Keratinocyte (primary cell): Measurements from ENCODE around the gene SLC23A2. TPM values are rescaled to one million over a fixed set of nuclear protein-coding genes. Genes with fewer than 3 reads are reported as not detected.

Experiments
- DNase-seq: peaks from one replicate; pipeline ENCODE4 v3.0.0-alpha.2; 2011; ENCODE audit warnings: low read depth, missing footprints, low spot score
- FAIRE-seq: peaks from 2 replicates; lab custom pipeline; 2011; peaks lifted over from hg19 to GRCh38; lab: Jason Lieb, UNC
- H2AFZ ChIP-seq: 2 replicates; pipeline ENCODE4 v1.6.0; 2012; ENCODE audit warnings: low read length, control low read depth, inconsistent platforms; ENCODE audit not compliant: control insufficient read depth
- H3K27ac ChIP-seq: 2 replicates; pipeline ENCODE4 v1.5.1; 2011; ENCODE audit warnings: low read length; ENCODE audit not compliant: control insufficient read depth, insufficient read depth
- H3K27me3 ChIP-seq: 3 replicates; pipeline ENCODE4 v1.6.0; 2011; ENCODE audit warnings: low read length; ENCODE audit not compliant: control insufficient read depth, insufficient read depth; ENCODE audit errors: extremely low read depth
- H3K36me3 ChIP-seq, 2 experiments: 2 replicates in 1 of 2; 3 replicates in 1 of 2; pipeline ENCODE4 v1.5.1; 2011; ENCODE audit warnings: low read length in 2 of 2, mild to moderate bottlenecking in 1 of 2; ENCODE audit not compliant: control insufficient read depth in 2 of 2, insufficient read depth in 2 of 2; ENCODE audit errors: extremely low read depth in 1 of 2
- H3K4me1 ChIP-seq: 3 replicates; pipeline ENCODE4 v1.5.1; 2011; ENCODE audit warnings: low read length; ENCODE audit not compliant: control insufficient read depth, insufficient read depth; ENCODE audit errors: extremely low read depth
- H3K4me2 ChIP-seq: 3 replicates; pipeline ENCODE4 v1.6.0; 2011; ENCODE audit warnings: low read depth, low read length; ENCODE audit not compliant: control insufficient read depth, insufficient read depth; ENCODE audit errors: extremely low read depth
- H3K4me3 ChIP-seq, 3 experiments: fragments of 200-600 bp in 1 of 3; sonication (generic) in 1 of 3; 2 replicates in 2 of 3; 3 replicates in 1 of 3; pipeline ENCODE4 v1.5.1; 2011 to 2016; ENCODE audit warnings: low read length in 3 of 3, mild to moderate bottlenecking in 3 of 3, control low read depth in 2 of 3, inconsistent platforms in 1 of 3, low read depth in 1 of 3, mixed read lengths in 1 of 3, mixed run types in 1 of 3, moderate library complexity in 1 of 3; ENCODE audit not compliant: control insufficient read depth in 2 of 3, insufficient read depth in 2 of 3; ENCODE audit errors: extremely low read depth in 1 of 3
- H3K79me2 ChIP-seq: 2 replicates; pipeline ENCODE4 v1.6.0; 2012; ENCODE audit warnings: low read length; ENCODE audit not compliant: control insufficient read depth, insufficient read depth
- H3K9ac ChIP-seq: 3 replicates; pipeline ENCODE4 v1.6.0; 2011; ENCODE audit warnings: low read length; ENCODE audit not compliant: control insufficient read depth, insufficient read depth; ENCODE audit errors: extremely low read depth
- H3K9me1 ChIP-seq: 3 replicates; pipeline ENCODE4 v1.6.0; 2011; ENCODE audit warnings: low read length; ENCODE audit not compliant: control insufficient read depth, insufficient read depth; ENCODE audit errors: extremely low read depth
- H3K9me3 ChIP-seq: 2 replicates; pipeline ENCODE4 v1.5.1; 2012; ENCODE audit warnings: low read depth, low read length; ENCODE audit not compliant: control insufficient read depth
- H4K20me1 ChIP-seq: 3 replicates; pipeline ENCODE4 v1.6.0; 2011; ENCODE audit warnings: low read length; ENCODE audit not compliant: control insufficient read depth, insufficient read depth; ENCODE audit errors: extremely low read depth
- EZH2 ChIP-seq: IDR thresholded peaks from one replicate; pipeline ENCODE4 v1.6.1; 2012; ENCODE audit warnings: inconsistent platforms, mild to moderate bottlenecking, low read length, moderate library complexity
- dilution Hi-C: fragments of 300-500 bp; cut with MboI; formaldehyde crosslinking; loops from one replicate; pipeline ENCODE4 v1.7.0; 2020; ENCODE audit warnings: low sequenced_read_pairs; ENCODE audit not compliant: extremely low pct_ligation_motif_present
- polyA plus RNA-seq, 5 experiments: library from polyadenylated mRNA; depleted of rRNA in 3 of 5; stranded (reverse) in 3 of 5; stranded (forward) in 1 of 5; unstranded in 1 of 5; fragments of >200 nt; gene quantifications; 1 replicate in 1 of 5; 2 replicates in 3 of 5; 3 replicates in 1 of 5; pipeline versions ENCODE4 v1.2.1 to v1.2.3, GENCODE V29; 2011 to 2012; ENCODE audit warnings: missing spikeins in 2 of 5, low read depth in 1 of 5, low replicate concordance in 1 of 5
- TF ChIP-seq, protein P1 (sequence below), 3 experiments: IDR thresholded peaks in 1 of 3; conservative IDR thresholded peaks in 1 of 3; optimal IDR thresholded peaks in 1 of 3; 2 replicates in 2 of 3; 3 replicates in 1 of 3; pipeline versions ENCODE3 to v1.5.1; 2011; ENCODE audit warnings: low read length in 3 of 3, mild to moderate bottlenecking in 3 of 3, moderate library complexity in 2 of 3, control low read depth in 1 of 3, inconsistent platforms in 1 of 3; ENCODE audit not compliant: insufficient read depth in 2 of 3; ENCODE audit errors: extremely low read depth in 1 of 3

The SLC23A2 gene
- polyA plus RNA-seq, 1 donor (not counting 4 experiments of a cell fraction or from before 2014, with no cell fraction given) = 13.4 TPM

- Histone ChIP-seq H3K27ac (no peak overlapping the region), H4K20me1 (no peaks in the 10 kb centered on the region), H3K9ac (no peak overlapping the region), H3K4me1 (no peaks in the 10 kb centered on the region), H3K4me3 (no peak overlapping the region), H3K9me1 (no peaks in the 10 kb centered on the region), H2AFZ (no peak overlapping the region), H3K4me2 (no peak overlapping the region), H3K9me3 (no peaks in the 10 kb centered on the region), H3K36me3 (no peaks in the 10 kb centered on the region), H3K79me2 (no peaks in the 10 kb centered on the region), H3K27me3 (no peaks in the 10 kb centered on the region)
- DNase-seq = no peak
- dilution Hi-C loops = no loop called here
- no peak for FAIRE-seq
- TF ChIP-seq, protein P1, sequence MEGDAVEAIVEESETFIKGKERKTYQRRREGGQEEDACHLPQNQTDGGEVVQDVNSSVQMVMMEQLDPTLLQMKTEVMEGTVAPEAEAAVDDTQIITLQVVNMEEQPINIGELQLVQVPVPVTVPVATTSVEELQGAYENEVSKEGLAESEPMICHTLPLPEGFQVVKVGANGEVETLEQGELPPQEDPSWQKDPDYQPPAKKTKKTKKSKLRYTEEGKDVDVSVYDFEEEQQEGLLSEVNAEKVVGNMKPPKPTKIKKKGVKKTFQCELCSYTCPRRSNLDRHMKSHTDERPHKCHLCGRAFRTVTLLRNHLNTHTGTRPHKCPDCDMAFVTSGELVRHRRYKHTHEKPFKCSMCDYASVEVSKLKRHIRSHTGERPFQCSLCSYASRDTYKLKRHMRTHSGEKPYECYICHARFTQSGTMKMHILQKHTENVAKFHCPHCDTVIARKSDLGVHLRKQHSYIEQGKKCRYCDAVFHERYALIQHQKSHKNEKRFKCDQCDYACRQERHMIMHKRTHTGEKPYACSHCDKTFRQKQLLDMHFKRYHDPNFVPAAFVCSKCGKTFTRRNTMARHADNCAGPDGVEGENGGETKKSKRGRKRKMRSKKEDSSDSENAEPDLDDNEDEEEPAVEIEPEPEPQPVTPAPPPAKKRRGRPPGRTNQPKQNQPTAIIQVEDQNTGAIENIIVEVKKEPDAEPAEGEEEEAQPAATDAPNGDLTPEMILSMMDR (optimal IDR thresholded peaks at IDR 0.05 in 1 of 3, IDR thresholded peaks at IDR 0.05 in 1 of 3, conservative IDR thresholded peaks at IDR 0.05 in 1 of 3; ENCODE audit: extremely low read depth in 1 of 3, insufficient read depth in 2 of 3, low read length in 3 of 3) = no peak
- TF ChIP-seq EZH2 = no peak
These were observed 163.6 kb downstream of the SLC23A2 start for GRCh38 chr20:4837760-4838159.

GRCh38 chr20:4836935-4837334, 164.4 kb downstream of the SLC23A2 start:
- H3K27ac ChIP-seq = no peak overlapping the region

More at GRCh38 chr20:4836935-4837334, 164.4 kb downstream of the SLC23A2 start:
- Histone ChIP-seq H3K4me3 (no peak overlapping the region), H3K4me1 (no peaks in the 10 kb centered on the region), H3K9me1 (no peaks in the 10 kb centered on the region), H3K9me3 (no peaks in the 10 kb centered on the region), H3K27me3 (no peaks in the 10 kb centered on the region), H3K9ac (no peak overlapping the region), H2AFZ (no peak overlapping the region), H3K79me2 (no peaks in the 10 kb centered on the region), H4K20me1 (no peaks in the 10 kb centered on the region), H3K4me2 (no peak overlapping the region), H3K36me3 (no peaks in the 10 kb centered on the region)
- no peak for FAIRE-seq
- TF ChIP-seq, protein P1 (optimal IDR thresholded peaks at IDR 0.05 in 1 of 3, IDR thresholded peaks at IDR 0.05 in 1 of 3, conservative IDR thresholded peaks at IDR 0.05 in 1 of 3; ENCODE audit: extremely low read depth in 1 of 3, insufficient read depth in 2 of 3, low read length in 3 of 3) = no peak
- no peak for TF ChIP-seq EZH2
- no peak for DNase-seq
- dilution Hi-C loops = no loop called here
